ENCODE measurements around the gene XYLT1.

Gene XYLT1

DNA sequence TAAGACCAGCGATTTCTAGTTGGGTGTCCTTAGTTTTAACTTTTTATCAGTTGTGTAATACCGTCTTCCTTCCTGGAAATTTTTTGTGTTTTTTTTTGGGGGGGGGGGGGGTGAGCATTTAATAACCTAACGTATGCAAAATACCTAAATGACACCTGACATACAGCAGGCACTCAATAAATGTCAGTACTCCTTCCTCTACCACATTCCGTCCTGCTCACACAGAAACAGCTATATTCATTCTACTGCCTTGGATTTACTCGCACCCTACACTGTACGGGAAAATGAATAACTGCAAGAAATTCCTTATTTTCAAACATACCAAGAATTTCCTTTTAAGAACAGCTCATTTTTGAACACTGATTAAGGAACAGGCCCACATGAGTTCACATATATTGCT lies 5.3 kb downstream of the XYLT1 start:
- peaks cover 23% of the 10 kb centered on the region; the same call in 1 of the 2 replicates for H4K20me1 ChIP-seq (ENCODE audit: insufficient read depth, low read length)
- peaks cover 11% of the 10 kb centered on the region; the same call in 1 of the 2 replicates for H3K9me3 ChIP-seq (ENCODE audit: insufficient read depth, low read length)
- H3K4me2 ChIP-seq (ENCODE audit: low read length) = no peak overlapping the region
- H3K36me3 ChIP-seq (replicated peaks; ENCODE audit: low read depth, low read length) = no peaks in the 10 kb centered on the region
- no peak overlapping the region for H3K4me3 ChIP-seq (ENCODE audit: low read length)
- H3K27ac ChIP-seq (ENCODE audit: low read length) = no peak overlapping the region
- peaks cover 21% of the 10 kb centered on the region for H3K27me3 ChIP-seq (ENCODE audit: low read depth, low read length)
- no peak overlapping the region for H2AFZ ChIP-seq (ENCODE audit: low read depth, low read length)
- TF ChIP-seq EZH2phosphoT487 (IDR thresholded peaks at IDR 0.05; ENCODE audit: low read depth) = no peak
- TF ChIP-seq, protein P1, sequence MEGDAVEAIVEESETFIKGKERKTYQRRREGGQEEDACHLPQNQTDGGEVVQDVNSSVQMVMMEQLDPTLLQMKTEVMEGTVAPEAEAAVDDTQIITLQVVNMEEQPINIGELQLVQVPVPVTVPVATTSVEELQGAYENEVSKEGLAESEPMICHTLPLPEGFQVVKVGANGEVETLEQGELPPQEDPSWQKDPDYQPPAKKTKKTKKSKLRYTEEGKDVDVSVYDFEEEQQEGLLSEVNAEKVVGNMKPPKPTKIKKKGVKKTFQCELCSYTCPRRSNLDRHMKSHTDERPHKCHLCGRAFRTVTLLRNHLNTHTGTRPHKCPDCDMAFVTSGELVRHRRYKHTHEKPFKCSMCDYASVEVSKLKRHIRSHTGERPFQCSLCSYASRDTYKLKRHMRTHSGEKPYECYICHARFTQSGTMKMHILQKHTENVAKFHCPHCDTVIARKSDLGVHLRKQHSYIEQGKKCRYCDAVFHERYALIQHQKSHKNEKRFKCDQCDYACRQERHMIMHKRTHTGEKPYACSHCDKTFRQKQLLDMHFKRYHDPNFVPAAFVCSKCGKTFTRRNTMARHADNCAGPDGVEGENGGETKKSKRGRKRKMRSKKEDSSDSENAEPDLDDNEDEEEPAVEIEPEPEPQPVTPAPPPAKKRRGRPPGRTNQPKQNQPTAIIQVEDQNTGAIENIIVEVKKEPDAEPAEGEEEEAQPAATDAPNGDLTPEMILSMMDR (IDR thresholded peaks at IDR 0.05; ENCODE audit: low read depth, low read length) = no peak
- no peaks in the 10 kb centered on the region for H3K79me2 ChIP-seq (ENCODE audit: low read length)
- H3K9ac ChIP-seq (ENCODE audit: low read length) = no peak overlapping the region
- H3K4me1 ChIP-seq (ENCODE audit: low read length) = peaks cover 43% of the 10 kb centered on the region

DNA sequence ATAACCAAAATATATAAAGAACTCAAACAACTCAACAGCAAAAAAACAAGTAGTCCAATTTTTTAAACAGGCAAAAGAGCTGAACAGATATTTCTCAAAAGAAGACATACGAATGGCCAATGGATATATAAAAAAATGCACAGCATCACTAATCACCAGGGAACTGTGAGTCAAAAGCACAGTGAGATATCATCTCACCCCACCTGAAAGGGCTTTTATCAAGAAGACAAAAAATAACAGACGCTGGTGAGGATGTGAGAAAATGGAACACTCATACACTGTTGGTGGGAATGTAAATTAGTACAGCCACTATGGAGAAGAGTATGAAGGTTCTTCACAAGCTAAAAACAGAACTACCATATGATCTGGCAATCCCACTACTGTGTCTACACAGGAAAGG lies 7.4 kb downstream of the XYLT1 start:
- no peak overlapping the region for H3K9ac ChIP-seq (ENCODE audit: low read length)
- H2AFZ ChIP-seq (ENCODE audit: low read depth, low read length) = no peak overlapping the region
- no peak overlapping the region for H3K4me2 ChIP-seq (ENCODE audit: low read length)

DNA sequence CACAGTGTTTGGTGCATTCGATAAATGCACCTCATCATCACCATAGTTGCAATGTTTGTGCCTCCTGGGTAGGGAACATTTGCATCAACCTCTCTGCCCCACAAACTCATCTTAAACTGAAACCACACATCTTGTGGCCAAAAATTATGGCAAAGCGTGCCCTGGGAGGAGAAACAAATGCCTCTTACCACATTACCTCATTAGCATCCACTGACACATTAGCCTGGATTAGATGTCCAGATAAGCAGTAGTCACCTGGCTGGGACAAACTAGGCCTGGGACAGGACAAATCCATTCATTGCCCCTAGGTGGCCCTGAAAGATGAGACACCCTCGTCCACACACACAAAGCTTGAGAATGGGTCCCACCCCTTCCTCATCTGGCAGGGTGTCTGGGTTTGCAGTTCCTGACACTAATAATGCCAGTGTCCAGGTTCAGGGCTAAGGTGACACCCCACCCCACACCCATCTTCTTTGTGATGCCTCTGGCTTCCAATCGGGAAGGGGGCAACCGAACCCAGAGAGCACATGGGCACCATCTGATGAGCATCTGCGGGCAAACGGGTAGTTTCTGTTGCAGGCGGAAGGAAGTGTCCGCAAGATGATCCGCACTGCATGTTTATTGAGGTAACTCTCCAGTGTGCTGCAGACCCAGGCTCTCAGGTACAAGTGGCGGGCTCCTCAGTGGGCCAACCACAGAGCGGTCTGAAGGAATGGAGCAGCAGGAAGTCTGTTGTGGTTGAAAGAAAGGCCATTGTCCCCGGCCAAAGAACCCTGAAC lies 8.6 kb downstream of the XYLT1 start:
- Histone ChIP-seq H3K9me3 (ENCODE audit: insufficient read depth, low read length) (peaks cover 11% of the 10 kb centered on the region; the same call in 1 of the 2 replicates), H3K79me2 (ENCODE audit: low read length) (no peaks in the 10 kb centered on the region), H3K27me3 (ENCODE audit: low read depth, low read length) (0 out of 2 replicates have a peak, but pooled peaks cover 3% of the 10 kb centered on the region), H3K4me3 (ENCODE audit: low read length) (no peak overlapping the region), H3K4me2 (ENCODE audit: low read length) (peak overlapping the region; percentile 22), H4K20me1 (ENCODE audit: insufficient read depth, low read length) (0 out of 2 replicates have a peak, but pooled peaks cover 3% of the 10 kb centered on the region), H3K4me1 (ENCODE audit: low read length) (peaks cover 40% of the 10 kb centered on the region), H2AFZ (ENCODE audit: low read depth, low read length) (no peak overlapping the region), H3K9ac (ENCODE audit: low read length) (no peak overlapping the region), H3K36me3 (replicated peaks; ENCODE audit: low read depth, low read length) (no peaks in the 10 kb centered on the region), H3K27ac (ENCODE audit: low read length) (no peak overlapping the region)
- TF ChIP-seq EZH2phosphoT487 (IDR thresholded peaks at IDR 0.05; ENCODE audit: low read depth) = no peak
- TF ChIP-seq, protein P1 (IDR thresholded peaks at IDR 0.05; ENCODE audit: low read depth, low read length) = 0 out of 2 replicates have a peak, but pooled peaks have one; percentile 8

More for the DNA sequence above, 7.4 kb downstream of the XYLT1 start:
- H4K20me1 ChIP-seq (ENCODE audit: insufficient read depth, low read length) = peaks cover 14% of the 10 kb centered on the region; the same call in 1 of the 2 replicates
- no peak for TF ChIP-seq EZH2phosphoT487 (IDR thresholded peaks at IDR 0.05; ENCODE audit: low read depth)
- TF ChIP-seq, protein P1 (IDR thresholded peaks at IDR 0.05; ENCODE audit: low read depth, low read length) = no peak
- no peak overlapping the region for H3K27ac ChIP-seq (ENCODE audit: low read length)
- peaks cover 47% of the 10 kb centered on the region for H3K4me1 ChIP-seq (ENCODE audit: low read length)
- H3K36me3 ChIP-seq (replicated peaks; ENCODE audit: low read depth, low read length) = no peaks in the 10 kb centered on the region
- peaks cover 7% of the 10 kb centered on the region for H3K27me3 ChIP-seq (ENCODE audit: low read depth, low read length)
- H3K9me3 ChIP-seq (ENCODE audit: insufficient read depth, low read length) = peaks cover 11% of the 10 kb centered on the region; the same call in 1 of the 2 replicates
- no peak overlapping the region for H3K4me3 ChIP-seq (ENCODE audit: low read length)
- H3K79me2 ChIP-seq (ENCODE audit: low read length) = no peaks in the 10 kb centered on the region

DNA sequence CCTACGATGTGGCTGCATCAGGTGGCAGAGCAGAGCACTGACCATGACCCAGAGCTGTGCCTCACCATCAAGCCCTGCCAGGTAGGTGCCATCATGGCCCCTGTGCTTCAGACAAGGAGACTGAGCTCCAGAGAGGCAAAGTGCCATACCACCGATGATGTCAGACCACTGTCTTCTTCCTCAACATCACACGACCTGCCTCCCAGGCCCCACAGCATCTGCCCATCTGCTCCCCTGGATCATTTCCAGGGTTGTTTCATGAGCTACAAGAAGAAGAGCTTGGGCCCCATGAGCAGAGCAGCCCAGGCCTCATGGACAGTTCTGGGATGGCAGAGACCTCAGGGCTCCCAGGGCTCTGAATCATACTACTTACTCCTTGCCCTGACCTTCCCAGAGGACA lies 9.9 kb downstream of the XYLT1 start:
- TF ChIP-seq, protein P1 (IDR thresholded peaks at IDR 0.05; ENCODE audit: low read depth, low read length) = no peak
- TF ChIP-seq EZH2phosphoT487 (IDR thresholded peaks at IDR 0.05; ENCODE audit: low read depth) = no peak
- peaks cover 40% of the 10 kb centered on the region for H3K4me1 ChIP-seq (ENCODE audit: low read length)

More for the DNA sequence above, 9.9 kb downstream of the XYLT1 start:
- Histone ChIP-seq H4K20me1 (ENCODE audit: insufficient read depth, low read length) (0 out of 2 replicates have a peak, but pooled peaks cover 3% of the 10 kb centered on the region), H3K4me2 (ENCODE audit: low read length) (peak overlapping the region; percentile 62; the same call in 1 of the 2 replicates), H3K27me3 (ENCODE audit: low read depth, low read length) (0 out of 2 replicates have a peak, but pooled peaks cover 3% of the 10 kb centered on the region), H3K9ac (ENCODE audit: low read length) (no peak overlapping the region), H3K36me3 (replicated peaks; ENCODE audit: low read depth, low read length) (no peaks in the 10 kb centered on the region), H3K9me3 (ENCODE audit: insufficient read depth, low read length) (peaks cover 11% of the 10 kb centered on the region; the same call in 1 of the 2 replicates), H3K4me3 (ENCODE audit: low read length) (no peak overlapping the region), H3K27ac (ENCODE audit: low read length) (no peak overlapping the region), H3K79me2 (ENCODE audit: low read length) (no peaks in the 10 kb centered on the region), H2AFZ (ENCODE audit: low read depth, low read length) (no peak overlapping the region)

Data from OCI-LY3 (cell line).